ENCODE measurements around the gene MACF1.

The MACF1 gene

GRCh38 chr1:39484564-39484963 is 280.1 kb downstream of the MACF1 start:
- no peak for TF ChIP-seq CTCF (IDR thresholded peaks at IDR 0.05; ENCODE audit: low read length, missing control alignments)
- H3K4me3 ChIP-seq (replicated peaks; ENCODE audit: low read depth, low read length): no peak overlapping the region
- DNase-seq (ENCODE audit: low read depth): no peak

GRCh38 chr1:39485046-39485803 is 280.7 kb downstream of the MACF1 start:
- TF ChIP-seq CTCF (IDR thresholded peaks at IDR 0.05; ENCODE audit: low read length, missing control alignments): no peak
- no peak for DNase-seq (ENCODE audit: low read depth)
- no peak overlapping the region for H3K4me3 ChIP-seq (replicated peaks; ENCODE audit: low read depth, low read length)

DNA sequence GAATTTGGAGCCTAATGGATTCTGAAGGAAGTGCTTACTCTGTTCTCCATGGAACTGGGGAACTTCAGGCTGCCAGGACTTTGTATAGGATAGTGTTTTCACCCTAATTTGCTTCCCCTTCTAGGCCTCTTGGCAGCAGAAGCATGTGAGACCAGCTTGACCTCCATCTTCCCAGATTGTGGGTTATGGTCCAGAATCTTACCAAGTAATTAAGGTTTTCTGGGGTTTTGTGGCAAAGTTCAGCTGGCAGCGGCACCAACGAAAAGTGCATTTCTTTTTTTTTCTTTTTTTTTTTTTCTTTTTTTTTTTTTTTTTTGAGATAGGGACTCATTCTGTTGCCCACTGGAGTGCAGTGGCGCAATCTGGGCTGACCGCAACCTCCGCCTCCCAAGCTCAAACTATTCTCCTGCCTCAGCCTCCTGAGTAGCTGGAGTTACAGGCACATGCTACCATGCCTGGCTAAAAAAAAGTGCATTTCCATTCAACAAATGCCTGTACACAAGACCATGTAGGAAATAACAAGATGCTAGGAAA is 283.6 kb downstream of the MACF1 start:
- no peak for DNase-seq (ENCODE audit: low read depth)
- no peak for TF ChIP-seq CTCF (IDR thresholded peaks at IDR 0.05; ENCODE audit: low read length, missing control alignments)
- no peak overlapping the region for H3K4me3 ChIP-seq (replicated peaks; ENCODE audit: low read depth, low read length)

GRCh38 chr1:39488793-39489566 is 284.5 kb downstream of the MACF1 start:
- TF ChIP-seq CTCF (IDR thresholded peaks at IDR 0.05; ENCODE audit: low read length, missing control alignments): no peak
- H3K4me3 ChIP-seq (replicated peaks; ENCODE audit: low read depth, low read length): no peak overlapping the region
- no peak for DNase-seq (ENCODE audit: low read depth)

DNA sequence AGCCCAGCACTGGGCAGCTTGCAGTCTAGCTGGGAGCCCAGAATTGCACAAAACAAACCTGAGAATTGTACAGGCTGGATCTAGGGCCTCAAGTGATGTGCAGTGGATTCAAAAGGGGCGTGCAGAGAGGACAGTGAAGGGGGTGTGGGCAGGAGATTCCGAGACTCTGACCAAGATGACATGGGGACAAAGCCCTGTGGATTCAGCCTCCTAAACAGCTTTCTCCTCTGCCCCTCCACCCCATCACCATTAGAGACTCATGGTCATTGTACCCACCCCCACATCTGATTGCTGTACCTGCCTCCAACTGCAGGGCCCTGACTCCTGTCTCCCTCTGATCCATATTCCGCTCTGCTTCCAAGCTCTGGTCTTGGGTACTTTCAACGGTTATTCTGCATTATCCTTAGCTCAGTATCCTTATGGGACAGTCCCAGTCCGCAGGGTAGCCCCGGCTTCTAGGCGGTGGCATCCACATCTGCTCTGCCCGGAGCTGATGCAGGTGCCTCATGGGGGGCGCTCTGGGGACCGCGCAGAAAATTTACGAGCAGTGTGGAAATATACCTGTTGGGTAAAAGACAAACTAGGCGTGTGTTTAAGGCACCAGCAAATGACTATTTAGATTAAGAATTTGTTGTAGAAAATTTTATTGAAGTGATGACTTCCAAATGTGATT is 285.2 kb downstream of the MACF1 start:
- no peak overlapping the region for H3K4me3 ChIP-seq (replicated peaks; ENCODE audit: low read depth, low read length)
- no peak for TF ChIP-seq CTCF (IDR thresholded peaks at IDR 0.05; ENCODE audit: low read length, missing control alignments)
- DNase-seq (ENCODE audit: low read depth): no peak

DNA sequence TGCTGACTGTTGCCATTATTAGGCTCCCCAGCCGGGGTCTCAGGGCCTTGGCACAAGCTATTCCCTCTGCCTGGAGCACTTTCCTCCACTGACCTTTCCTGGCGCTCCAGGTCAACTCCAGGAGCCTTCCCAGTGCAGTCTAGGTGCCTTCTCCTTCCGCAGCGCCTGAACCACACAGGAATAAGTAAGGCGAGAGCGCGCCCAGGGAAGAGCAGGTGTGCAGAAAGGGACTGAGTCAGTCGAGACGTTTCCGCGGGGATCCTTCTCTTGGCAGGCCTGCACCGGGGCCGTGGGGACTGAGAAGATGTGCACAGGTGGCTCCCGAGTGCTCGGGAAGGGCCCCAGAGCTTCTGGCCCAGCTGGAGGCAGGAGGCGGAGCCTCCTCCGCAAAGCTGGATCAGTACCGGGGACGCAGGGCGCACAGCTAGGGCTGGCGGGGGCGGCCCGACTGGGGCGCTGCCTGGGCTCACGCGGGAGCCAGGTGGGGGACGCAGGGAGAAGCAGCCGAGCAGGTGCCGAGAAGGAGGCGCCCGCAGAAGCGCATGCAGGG is 286.2 kb downstream of the MACF1 start:
- TF ChIP-seq CTCF (IDR thresholded peaks at IDR 0.05; ENCODE audit: low read length, missing control alignments): no peak
- H3K4me3 ChIP-seq (replicated peaks; ENCODE audit: low read depth, low read length): no peak overlapping the region
- DNase-seq (ENCODE audit: low read depth): no peak
